Activated CD4-positive, alpha-beta T cell treated with anti-CD3 and anti-CD28 coated beads, Interleukin-10, Interleukin-2, amounts not matched to agents 100 ng/mL and 50 ng/mL, durations not matched to agents 16 hours and 8 hours (primary cell): ENCODE data around the gene CUTC.
A peak's percentile ranks its signal among the peaks of the same experiment; 100 is the strongest.
"Not testable (repeated sequence)": the region's sequence is repeated elsewhere in the genome, so short reads cannot be mapped to it uniquely, and the experiment has no call there.

Experiments
- DNase-seq: peaks from one replicate; pipeline ENCODE4 v3.0.0-alpha.2; 2020

Gene CUTC

DNA sequence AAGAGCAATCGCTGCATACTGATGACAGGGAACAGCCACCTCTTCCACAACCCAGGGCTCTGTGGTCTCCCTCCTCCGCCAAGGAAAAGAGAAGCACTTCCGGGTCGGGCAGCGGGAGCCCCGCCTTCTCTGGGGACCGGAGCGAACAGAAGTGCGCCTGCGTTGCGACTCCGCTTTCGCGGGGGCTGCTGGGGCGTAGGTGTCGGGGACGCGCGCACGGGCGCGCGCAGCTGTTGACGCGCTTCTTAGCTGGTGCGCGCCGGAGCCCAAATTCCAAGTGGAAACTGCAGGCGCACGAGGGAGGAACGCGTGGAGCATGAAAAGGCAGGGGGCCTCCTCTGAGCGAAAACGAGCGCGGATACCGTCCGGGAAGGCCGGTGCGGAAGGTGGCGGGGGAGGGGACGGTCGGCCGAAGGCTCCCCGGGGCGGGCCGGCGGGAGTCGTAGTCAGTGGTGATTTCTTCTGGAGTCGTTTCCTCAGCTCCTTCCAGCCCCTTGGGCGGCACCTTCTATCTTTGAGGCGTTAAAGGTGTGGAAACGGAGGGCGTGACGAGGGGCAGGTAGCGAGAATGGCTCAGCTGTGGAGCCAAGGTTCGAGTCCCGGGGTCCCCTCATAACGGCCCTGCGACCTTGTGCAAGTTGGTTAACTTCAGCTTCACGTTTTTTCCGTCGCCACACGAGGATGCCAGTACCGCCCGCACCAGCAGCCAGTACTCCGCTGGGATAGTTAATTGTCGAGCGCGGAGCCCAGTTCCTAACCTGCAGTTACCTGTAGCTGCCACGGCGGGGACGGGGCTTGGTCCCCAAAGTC lies at the start of gene CUTC, which contains the start of gene COX15:
TSS of gene CUTC (plus strand) at position 202 of the 810 bp plus-strand sequence. CDS start at position 317, 115 bp downstream.
TSS of gene COX15 (minus strand) at position 95 of the 810 bp plus-strand sequence. CDS start at position 17, 78 bp downstream.
- DNase-seq: peak; percentile 98

GRCh38 chr10:99682752-99683151 lies 49.3 kb upstream of the CUTC start:
- DNase-seq: no peak

- no peak for DNase-seq
Observed at GRCh38 chr10:99685597-99685967, 46.5 kb upstream of the CUTC start.

DNA sequence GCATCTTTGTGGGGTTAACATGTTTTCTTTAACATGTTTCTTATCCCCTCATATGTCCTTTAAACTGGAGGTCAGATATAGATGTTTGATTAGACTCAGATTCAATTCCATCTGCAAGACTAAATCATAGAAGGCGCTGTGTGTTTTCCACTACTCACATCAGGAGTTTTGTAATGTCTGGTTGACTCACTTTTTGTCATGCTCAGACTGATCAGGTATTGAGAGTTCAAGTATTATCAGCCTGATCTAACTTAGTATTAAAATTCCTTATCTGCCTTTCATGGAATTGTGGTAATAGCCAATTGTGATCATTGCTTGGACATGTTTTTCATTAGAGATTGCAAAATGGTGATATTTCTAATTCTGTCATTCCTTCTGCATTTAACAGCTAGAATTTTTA lies 42.6 kb upstream of the CUTC start:
- DNase-seq: no peak

DNA sequence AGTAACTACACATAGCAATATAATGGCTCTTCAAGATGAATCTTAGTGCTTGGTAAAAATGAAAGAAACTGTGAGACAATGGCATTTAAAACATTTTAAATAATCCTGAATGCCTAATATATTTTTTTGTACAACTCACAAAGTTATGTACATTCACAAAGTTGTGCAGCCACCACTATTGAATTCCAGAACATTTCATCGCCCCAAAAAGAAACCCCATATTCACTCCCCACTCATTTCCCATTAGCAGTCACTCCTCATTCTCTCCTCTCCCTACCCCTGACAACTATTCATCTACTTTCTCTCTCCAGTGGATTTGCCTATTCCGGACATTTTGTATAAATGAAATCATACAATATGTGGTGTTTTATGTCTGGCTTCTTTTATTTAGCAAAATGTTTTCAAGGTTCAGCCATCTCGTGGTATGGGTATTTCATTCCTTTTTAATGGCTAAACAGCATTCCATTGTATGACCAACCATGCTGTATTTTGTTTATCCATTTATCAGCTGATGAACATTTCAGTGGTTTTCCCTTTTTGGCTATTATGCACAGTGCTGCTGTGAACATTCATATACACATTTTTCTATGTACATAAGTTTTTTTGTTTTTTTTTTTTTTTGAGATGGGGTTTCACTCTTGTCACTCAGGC lies 38.0 kb upstream of the CUTC start:
- no peak for DNase-seq

DNA sequence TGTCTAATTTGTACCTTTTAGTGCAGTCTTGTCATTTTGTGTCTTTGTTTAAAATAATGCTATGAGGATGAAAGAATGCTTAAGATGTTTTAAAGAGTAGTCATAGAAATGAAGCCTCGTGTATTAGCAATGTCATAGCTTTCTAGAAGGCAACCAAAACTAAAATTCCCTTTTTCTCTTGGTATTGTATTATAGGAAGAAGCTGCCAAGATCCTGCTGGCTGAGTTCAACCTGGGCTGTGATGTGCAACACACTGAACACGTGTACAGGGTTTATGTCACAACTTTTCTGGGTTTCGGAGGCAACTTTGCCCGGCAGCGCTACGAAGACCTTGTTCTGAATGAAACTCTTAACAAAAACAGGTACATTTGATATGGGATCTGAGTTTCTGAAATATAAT lies 36.3 kb upstream of the CUTC start:
- no peak for DNase-seq

GRCh38 chr10:99698504-99699080 lies 33.4 kb upstream of the CUTC start:
- no peak for DNase-seq

DNA sequence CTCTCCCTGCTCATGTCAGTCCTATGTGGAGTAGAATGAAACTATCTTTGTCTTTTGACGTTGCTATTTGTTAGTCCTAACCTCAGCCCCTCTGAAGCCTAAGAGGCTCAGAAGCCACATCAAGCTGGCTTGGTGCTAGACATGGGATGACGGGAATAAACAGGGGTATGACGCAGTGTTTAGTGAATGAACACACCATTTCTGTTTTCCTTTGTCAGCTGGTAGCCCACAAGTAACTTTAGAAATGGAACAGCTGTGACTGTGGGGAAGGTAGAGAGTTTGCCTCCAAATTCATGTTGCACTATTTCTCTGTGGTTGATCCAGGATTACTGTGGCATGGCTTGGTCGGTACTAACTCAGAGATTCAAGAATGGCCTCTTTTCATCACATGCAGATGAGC lies 31.4 kb upstream of the CUTC start:
- DNase-seq: no peak

DNA sequence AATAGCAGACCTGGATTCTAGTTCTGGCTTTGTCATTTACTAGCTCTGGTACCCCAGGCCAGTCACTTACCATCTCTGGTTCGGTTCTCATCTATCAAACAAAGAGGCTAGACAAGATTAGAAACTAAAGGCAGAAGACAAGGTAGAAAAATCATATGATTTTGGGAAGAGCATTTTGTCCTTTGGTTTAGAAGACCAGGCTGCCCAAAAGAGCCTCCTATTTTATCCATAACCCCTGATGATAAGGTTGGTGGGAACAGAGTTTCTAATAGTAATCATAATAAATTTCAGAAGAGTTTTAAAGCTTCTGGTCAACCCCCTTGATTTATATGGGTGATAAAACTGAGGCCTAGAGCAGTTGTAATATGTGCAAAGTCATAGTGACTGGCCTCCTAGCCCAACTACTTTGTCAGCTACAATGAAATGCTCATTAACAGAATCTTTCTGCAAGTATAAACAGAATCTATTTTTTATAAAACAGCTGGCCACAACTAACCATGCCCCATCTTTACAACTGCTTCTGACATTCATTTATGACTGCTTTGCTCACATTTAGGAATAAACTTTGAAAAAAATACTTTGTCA lies 23.5 kb upstream of the CUTC start:
- no peak for DNase-seq

- DNase-seq: peak; percentile 59
Observed at GRCh38 chr10:99709480-99710229, 22.4 kb upstream of the CUTC start.

DNA sequence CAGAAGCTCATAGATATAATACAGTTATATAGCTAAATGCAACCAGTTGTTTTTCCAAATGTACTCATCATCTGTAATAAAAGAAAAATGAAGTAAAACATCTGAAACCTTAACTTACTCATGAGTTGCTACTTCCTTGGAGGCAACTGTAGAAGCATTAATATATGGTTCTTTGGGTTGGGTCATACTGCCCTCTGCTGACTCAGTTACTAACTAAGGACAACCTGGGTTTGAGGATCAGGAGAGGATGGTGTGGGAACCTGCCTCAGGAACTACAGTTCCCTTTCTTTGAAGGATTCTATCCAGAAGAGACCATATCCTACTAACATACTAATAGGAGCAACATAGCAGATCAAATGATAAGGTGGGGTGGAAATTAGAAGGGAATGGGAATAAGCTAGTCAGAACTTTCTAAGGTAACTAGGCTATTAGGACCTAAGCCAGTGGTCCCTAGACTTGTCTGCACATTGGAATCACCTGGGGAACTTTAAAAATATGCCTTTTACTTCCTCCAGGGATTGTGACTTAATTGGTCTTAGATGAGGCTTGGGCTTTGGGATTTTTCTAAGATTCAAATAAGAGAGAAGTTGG lies 20.8 kb upstream of the CUTC start:
- peak; percentile 61 for DNase-seq

DNA sequence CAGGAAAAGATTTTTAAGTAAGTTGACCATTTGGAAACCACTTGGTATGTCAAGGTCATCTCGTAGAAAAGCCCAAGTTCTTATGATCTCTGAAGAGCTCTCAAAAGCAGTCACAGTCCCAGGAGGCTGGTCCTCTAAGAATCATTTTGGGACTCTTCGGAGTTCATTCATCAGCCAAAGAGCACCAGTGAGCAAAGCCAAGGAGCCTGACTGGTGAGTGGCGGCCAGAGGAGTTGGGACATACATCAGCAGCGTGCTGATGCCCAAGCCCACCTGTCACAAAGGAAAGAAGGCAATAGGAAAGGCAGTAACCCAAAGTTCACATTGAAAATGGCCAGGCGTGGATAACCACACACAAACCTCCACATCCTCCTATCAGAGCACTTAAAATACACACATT lies 17.6 kb upstream of the CUTC start:
- no peak for DNase-seq

DNA sequence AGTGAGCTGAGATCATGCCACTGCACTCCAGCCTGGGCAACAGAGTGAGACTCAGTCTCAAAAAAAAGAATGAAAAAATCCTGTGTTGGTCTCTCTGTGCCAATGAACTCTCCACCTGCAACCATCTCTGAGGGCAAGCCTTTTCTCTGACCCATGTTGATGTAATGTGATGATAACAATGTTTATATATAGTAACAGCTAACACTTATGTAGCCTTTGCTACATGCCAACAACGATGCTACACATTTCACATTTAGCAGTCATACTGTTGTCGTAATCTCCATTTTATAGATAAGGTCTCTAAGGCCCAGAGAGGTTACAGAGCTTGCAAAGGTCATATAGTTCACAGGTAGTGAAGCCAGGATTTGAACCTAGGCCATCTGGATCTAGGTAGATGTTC lies 11.6 kb upstream of the CUTC start:
- DNase-seq: no peak

DNA sequence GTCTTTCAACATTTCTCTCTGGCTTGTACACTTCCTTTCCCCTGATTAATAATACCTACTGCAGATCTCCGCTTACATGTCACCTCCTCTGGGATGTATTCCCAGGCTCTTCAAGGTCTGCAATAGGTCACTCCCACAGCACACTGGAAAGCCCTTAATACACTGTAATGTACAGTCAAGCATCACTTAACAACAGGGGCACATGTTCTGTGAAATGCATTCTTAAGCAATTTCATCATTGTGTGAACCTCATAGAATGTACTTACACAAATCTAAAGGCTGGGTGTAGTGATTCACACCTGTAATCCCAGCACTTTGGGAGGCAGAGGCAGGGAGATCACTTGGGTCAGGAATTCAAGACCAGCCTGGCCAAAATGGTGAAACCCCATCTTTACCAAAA lies 2.0 kb upstream of the CUTC start:
- DNase-seq: no peak

DNA sequence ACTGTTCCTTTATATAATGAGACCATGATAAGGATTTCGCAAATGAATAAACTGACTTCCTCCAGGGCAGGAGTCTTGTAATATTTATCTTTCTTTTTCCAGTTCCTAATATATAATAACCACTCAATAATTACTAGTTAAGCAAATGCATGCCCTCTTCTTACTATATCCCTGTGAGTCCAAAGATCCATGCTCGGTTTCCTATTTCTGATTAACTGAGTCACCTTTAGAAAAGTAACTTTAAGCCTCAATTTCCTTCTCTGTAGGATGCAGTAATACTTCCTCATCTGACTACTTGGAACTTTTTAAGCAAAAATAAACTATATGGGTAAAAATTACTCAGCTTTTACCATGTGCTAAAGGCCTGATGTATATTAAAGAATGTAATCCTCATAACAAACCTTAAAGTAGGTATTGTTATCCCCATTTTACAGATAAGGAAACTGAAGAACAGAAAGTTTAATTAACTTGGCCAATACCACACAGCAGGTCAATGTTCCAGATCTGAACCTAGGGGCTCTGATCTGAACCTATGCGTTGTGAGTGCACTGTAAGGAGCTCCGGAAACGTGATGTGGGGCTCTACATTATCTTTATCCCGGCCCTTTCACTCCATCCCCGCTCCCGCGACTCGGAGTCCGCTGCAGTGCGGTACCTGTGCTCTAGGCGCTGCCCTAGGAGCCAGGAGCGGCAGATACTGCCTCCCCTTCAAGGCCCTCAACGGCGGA lies 565 bp upstream of the CUTC start:
- no peak for DNase-seq

- no peak for DNase-seq
Observed at GRCh38 chr10:99733366-99733765, 1.3 kb downstream of the CUTC start.

DNA sequence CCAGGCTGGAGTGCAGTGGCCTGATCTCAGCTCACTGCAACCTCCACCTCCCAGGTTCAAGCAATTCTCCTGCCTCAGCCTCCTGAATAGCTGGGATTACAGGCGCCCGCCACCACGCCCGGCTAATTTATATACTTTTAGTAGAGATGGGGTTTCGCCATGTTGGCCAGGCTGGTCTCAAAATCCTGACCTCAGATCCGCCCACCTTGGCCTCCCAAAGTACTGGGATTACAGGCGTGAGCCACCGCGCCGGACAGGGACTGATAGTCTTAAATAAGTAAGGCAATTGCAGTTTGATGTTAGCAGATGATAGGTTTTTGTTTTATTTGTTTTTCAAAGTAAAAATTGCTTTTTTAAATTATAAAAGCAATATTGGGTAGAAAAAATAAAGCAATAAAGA lies 2.1 kb downstream of the CUTC start:
- not testable (repeated sequence) for DNase-seq

DNA sequence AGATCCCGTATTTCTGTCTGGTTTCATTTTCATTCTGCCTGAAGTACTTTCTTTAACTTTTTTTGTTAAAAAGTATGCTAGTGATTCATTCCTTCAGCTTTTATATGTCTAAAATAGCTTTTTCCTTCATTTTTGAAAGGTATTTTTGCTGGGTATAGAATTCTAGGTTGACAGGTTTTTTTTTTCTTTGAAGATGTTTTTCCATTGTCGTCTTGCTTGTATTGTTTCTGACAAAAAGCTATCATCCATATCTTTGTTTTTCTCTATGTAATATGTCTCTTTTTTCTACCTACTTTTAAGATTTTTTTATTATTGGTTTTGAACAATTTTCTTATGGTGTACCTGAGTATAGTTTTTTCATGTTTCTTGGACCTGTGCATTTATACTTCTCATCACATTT lies 8.2 kb downstream of the CUTC start:
- no peak for DNase-seq

DNA sequence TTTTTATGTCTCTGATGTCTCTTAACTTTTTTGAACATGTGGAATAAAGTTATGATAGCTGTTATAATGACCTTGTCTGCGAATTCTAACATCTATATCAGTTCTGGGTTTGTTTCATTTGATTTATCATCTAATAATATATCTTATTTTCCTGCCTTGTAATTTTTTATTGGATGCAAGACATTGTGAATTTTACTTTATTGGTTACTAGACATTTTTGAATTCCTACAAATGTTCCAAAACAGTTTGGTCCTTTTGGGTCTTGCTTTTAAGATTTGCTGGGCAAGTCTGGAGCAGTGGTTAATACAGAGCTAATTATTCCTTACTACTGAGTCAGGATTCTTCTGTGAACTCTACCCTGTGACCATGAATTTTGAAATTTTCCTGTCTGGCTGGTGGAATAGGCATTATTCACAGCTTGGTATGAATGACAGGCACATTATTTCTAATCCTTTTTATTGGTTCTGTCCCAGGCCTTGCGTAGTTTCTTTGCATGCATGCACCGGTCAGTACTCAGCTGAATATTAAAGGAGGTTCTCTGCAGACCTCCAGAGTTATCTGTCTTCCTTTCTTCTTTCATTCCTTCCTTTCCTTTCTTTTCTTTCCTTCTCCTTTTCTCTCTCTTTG lies 9.0 kb downstream of the CUTC start:
- no peak for DNase-seq

- DNase-seq: no peak
Observed at GRCh38 chr10:99742254-99742653, 10.2 kb downstream of the CUTC start.

DNA sequence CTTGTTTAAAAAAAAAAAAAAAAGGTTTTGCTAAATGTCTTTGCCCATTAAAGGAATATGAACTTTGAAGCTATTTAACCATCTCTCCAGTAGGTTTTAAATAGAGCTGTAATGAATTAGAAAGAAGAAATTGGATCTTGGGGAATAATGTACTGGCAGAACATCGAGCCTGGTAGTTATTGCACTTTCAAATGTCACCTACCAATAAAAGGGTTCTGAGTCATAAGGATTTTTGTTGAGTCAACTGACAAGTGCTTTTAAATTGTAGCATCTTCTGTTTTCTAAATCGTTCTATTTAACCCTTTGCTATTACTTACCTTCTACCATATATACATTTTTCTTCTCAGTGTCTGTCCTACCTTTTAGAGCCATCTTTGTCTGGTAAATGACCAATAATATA lies 10.7 kb downstream of the CUTC start:
- peak; percentile 27 for DNase-seq
